Stimulated activated CD8-positive, alpha-beta memory T cell treated with anti-CD3 and anti-CD28 coated beads, Interleukin-7, amount 100 ng/mL, for 1 hour (primary cell): ENCODE measurements around the gene SLC25A38.
"Not testable (repeated sequence)": the region's sequence is repeated elsewhere in the genome, so short reads cannot be mapped to it uniquely, and the experiment has no call there.

Experiments used
- DNase-seq, 2 donors: peaks; one replicate each; pipeline ENCODE4 v3.0.0-alpha.2; 2020; ENCODE audit warnings: low read depth in 2 of 2

SLC25A38 gene, protein sequence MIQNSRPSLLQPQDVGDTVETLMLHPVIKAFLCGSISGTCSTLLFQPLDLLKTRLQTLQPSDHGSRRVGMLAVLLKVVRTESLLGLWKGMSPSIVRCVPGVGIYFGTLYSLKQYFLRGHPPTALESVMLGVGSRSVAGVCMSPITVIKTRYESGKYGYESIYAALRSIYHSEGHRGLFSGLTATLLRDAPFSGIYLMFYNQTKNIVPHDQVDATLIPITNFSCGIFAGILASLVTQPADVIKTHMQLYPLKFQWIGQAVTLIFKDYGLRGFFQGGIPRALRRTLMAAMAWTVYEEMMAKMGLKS

GRCh38 chr3:39383045-39383880 lies at the start of gene SLC25A38:
Gene SLC25A38, plus strand, starts transcription at chr3:39383370. Its CDS starts 355 bp downstream, at chr3:39383725.
- DNase-seq, result peak; percentile 55 to 56

GRCh38 chr3:39333607-39334006 lies 49.6 kb upstream of the SLC25A38 start:
- DNase-seq, result no peak

DNA sequence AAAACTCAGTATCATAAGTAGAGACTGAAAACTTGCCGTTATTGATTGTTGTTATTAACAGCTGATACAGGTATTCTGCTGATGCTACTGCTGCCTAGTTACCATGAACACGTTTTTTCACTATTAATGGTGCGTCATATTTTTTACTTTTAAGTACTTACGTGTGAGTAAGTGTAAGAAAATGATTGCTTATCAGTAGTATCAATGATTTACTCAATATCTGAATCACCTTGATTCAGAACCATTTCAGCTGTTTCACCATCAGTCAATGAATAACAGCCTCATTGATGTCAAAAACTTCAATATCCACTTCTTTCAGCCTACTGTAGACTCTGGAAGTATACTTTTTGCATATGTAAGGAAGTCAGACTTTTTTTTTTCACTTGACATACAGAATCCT lies 49.0 kb upstream of the SLC25A38 start:
- DNase-seq, result no peak

DNA sequence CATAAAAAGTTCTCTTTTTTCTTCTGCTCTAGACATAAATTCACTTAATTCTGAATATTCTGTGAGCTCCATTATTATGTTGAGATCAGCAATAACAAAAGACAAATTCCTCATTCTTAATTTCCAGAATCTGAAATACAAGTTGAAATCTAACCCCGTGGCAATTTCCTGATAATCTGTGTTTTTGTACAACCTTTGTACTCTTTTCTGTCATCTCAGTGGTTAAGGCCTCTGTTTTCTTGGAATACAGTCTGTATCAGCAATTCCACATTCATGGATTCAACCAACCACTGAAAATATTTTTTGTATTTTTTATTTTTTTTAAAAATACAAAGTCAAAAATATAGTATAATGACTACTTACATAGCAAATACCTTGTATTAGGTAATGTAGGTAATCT lies 45.0 kb upstream of the SLC25A38 start:
- DNase-seq, result no peak

DNA sequence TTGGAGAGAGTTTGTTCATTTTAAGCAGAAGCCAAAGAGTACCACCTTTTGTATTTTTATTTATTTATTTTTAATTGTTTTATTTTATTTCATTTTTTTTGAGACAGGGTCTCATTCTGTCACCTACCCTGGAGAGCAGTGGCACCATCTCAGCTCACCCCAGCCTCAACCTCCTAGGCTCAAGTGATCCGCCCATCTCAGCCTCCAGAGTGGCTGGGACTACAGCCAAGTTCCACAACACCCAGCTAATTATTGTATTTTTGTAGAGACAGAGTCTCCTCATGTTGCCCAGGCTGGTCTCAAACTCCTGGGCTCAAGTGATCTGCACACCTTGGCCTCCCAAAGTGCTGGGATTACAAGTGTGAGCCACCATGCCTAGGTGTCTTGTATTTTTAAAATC lies 44.1 kb upstream of the SLC25A38 start:
- DNase-seq, result no peak

DNA sequence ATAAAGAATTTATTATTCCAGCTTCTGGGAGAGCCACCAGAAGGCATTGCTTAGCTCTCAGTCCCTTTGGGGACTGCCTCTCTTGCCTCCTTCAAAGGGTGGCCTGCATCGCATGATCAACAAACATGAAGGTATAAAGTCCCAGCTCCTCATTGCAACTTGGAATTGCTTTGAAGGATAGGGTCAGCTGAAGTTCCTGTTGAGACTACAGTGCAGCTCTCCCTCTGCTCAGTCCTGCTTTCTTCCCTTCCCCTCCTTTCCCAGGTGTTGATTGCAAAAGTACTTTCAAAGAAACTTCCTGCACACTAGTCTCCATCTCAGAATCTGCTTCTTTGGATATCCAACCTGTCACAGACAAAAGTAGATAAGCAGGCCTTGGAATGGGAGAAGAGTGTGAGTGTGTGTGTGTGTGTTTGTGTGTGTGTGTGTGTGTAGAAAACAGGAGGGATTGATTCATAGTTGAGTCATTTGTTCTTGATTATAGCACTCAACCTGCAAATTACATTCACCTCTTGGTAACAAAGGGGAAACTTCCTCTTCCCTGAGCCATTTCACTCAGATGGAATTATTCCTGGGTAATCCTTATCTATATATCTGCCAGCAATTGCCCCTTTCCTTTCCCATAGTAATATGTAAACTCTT lies 40.0 kb upstream of the SLC25A38 start:
- no peak for DNase-seq

DNA sequence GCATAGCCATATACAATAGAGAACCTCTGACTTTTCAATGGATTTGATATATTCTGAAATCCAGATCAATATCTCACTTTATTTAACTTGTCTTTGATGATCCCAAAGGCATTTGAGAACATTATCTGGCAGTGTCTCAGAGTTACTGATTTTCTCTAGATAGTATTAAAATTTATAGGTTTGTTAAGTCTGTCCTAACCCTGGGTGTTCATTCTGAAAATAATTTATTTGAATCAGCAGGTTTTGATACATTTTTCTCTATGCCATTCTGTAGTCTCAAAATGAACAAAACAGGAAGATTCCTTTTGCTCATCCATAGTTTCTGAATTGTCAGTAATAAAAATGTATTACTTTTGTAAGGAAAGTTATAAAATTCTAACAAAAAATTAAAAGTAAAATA lies 39.4 kb upstream of the SLC25A38 start:
- no peak for DNase-seq

DNA sequence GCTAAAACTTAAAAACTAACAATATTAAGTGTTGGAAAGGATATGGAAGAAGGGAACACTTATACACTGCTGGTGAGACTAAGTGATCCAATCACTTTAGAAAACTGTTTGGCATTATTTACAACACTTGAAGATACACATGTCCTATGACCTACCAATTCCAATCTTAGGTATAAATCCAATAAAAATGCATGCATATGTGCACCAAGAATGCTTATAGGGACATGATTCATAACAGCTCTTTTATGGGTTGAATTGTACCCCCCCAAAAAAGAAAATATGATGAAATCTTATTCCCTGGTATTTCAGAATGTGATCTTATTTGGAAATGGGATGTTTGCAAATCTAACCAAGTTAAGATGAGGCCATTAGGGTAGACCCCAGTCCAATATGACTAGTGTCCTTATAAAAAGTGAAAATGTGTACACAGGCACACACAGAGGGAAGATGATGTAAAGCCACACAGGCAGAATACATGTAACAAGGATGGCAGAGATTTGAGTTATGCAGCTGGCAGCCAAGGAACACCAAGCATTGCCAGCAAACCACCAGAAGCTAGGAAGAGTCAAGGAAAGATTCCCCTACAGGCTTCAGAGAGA lies 38.3 kb upstream of the SLC25A38 start:
- no peak for DNase-seq

DNA sequence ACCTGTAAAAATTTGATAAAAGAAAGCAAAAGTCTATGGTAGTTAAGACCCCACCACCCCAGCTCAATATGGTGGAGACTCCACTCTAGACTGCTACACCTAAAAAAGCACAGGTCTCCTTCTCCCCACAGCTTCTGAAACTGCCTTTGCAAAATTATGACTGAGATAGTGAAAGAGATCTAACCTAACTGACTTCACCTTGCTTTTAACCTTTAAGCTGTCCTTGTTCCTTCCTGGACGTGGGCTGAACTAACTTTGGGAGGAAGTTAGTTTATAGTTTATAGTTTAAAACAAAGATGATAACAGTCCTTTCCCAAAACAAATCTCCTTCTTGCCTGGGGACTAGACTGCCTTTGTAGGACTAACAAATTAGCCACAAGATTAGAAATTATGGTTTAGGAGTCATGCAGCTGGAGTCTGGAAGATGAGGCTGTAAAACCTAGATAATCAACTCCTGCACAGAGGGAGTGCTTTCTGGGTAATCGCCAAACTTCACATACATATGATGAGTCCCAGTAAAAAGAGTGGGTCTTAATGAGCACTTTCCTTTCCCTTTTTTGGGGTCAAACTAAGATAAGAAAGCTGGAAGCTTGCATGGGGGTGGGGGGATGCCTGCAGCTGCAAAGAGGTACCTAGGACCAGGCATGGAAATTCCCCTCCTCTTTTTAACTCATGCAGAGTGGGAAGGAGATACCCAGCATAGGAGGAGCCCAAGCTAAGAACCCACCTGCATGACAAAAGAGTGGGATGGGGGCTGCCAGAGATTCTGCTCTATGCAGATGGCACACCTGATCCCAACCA lies 36.2 kb upstream of the SLC25A38 start:
- DNase-seq, result no peak

GRCh38 chr3:39347586-39347876 lies 35.6 kb upstream of the SLC25A38 start:
- DNase-seq, result no peak

DNA sequence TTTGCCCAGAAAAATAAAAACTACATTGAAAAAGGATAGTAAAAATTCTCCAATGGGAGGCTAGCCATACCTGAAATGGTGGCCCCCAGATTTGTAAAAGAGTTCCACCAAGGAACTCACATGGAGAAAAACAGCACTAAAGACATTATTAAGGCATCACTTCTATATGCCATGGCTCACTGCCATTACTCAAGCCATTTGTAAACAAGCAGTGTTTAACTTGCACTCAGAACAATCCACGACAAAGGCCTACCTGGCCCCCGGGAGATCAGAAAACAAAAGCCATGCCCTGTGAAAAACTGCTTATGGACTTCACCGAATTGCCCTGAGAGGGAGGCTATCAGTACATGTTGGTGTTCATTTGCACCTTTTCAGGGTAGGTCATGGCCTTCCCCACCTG lies 34.1 kb upstream of the SLC25A38 start:
- no peak for DNase-seq

- DNase-seq, result no peak
These were observed 32.5 kb upstream of the SLC25A38 start for GRCh38 chr3:39350714-39351113.

DNA sequence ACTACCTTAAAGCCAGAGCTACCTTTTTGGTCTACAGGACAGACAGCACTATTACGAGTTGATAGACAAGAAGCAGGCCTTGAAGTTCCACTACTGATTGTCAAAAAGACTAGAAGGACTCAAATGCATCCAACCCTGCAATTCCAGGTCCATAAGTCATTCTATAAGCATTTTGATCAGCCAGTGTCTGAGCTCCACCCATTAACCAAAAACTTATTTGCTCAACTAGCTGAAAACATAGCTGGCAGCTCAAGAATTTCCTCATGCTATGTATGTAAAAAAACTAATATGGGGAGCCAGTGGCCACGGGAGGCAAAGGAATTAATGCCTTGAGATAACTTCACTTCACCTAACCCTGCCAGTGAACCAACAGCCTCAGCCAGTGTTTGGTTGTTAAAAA lies 32.0 kb upstream of the SLC25A38 start:
- not testable (repeated sequence) for DNase-seq

DNA sequence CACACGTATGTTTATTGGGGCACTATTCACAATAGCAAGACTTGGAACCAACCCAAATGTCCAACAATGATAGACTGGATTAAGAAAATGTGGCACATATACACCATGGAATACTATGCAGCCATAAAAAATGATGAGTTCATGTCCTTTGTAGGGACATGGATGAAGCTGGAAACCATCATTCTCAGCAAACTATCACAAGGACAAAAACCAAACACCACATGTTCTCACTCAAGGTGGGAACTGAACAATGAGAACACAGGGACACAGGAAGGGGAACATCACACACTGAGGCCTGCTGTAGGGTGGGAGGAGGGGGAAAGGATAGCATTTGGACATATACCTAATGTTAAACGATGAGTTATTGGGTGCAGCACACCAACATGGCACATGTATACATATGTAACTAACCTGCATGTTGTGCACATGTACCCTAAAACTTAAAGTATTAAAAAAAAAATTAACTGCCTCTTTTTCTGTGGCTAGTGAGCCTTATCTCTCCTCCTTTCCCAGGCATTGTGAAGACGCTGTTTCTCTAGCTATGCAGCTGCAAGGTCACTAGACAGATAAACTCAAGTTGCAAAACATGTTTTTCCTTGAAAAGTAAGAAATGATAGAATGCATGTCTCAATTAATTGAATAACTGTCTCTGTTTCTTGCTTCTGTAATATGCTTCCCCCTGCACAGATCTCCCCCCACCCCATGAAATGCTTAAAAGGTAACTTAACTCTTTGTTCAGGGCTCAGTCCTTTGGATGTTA lies 29.8 kb upstream of the SLC25A38 start:
- DNase-seq, result not testable (repeated sequence)

DNA sequence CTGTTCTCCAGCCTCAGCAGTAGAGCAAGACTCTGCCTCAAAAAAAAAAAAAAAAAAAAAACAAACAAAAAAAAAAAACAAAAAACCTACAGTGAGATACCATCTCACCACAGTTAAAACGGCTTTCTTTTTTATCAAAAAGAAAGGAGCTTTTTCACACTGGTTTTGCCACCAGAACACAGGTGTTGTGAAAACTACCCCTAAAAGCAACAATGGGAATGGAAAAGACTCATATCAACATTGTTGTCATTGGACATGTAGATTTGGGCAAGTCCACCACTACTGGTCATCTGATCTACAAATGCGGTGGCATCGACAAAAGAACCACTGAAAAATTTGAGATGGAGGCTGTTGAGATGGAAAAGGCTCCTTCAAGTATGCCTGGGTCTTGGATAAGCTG lies 24.8 kb upstream of the SLC25A38 start:
- DNase-seq, result no peak

DNA sequence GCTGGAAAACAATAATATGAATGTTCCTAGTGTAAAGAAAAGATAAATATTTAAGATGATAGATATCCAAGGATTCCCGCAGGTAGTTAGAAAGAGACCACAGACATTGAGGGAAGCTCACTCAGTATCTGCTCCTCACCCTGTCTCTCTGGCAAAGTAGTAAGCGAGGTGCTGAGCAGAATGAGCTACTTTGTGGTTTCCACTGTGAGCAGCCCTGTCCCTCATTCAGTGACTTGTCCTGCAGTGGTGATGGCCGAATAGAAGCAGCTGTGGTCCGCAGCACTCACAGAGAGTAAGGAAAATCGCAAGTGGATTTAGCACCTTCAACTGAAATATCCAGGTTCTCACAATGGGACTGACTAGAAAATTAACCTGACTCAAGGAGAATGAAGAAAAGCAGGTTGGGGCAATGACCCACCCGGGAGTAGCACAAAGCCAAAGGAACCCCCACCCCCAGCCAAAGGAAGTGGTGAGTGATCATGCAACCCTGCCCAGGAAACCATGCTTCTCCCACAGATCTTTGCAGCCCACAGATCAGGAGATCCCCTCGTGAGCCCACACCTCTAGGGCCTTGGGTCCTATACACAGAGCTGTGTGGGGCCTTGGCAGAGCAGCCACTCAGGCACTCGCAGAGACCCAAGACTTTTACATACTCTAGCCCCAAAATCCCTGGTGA lies 21.8 kb upstream of the SLC25A38 start:
- no peak for DNase-seq

DNA sequence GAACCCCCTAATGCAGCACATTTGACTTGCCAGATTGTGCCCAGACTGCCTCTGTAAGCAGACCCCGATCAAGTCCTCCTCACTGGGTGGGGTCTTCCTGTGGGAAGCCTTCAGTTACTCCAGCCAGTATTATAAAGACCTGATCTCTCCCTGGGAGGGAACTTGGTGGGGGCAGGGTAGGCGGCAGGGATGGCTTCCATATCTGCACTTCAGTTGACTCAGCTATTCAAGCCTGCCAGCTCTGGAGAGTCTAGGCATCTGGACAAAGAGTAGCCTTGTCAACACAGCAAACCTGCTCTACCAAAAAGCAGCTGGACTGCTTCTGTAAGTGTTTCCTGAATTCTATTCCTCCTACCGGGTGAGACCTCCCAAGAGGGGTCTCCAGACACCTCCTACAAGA lies 21.0 kb upstream of the SLC25A38 start:
- DNase-seq, result no peak

GRCh38 chr3:39362812-39363211 lies 20.4 kb upstream of the SLC25A38 start:
- no peak for DNase-seq

- DNase-seq, result not testable (repeated sequence)
These were observed 12.7 kb upstream of the SLC25A38 start for GRCh38 chr3:39370450-39370849.

DNA sequence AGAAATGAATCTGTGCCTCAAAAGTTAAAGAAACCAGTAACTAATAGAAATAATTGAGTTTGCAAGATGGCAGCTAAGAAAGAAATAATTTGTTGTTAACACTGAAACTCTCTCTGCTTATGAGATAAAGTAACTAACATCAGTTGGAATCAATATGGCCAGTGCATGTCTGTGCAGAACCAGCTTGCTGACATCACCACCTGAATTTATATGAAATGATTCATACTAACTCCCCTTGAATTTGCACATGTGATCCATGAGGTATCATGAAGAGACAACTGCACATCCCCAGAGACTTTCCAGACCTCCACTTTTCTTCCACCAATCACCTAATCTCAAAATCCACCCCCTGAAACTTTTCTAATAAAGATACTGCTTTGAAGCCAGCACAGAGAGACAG lies 10.3 kb upstream of the SLC25A38 start:
- no peak for DNase-seq
